Neural cell (in vitro differentiated cells): Measurements from ENCODE around the gene COL16A1. TPM values are rescaled to one million over a fixed set of nuclear protein-coding genes. Genes with fewer than 3 reads are reported as not detected.

Source experiments
- H2AFZ ChIP-seq: fragments of 200-600, 300-800 bp; sonication (generic), shearing (Covaris generic); 2 replicates; pipeline ENCODE4 v1.6.0; 2014; ENCODE audit warnings: low read depth, mild to moderate bottlenecking, antibody characterized with exemption, low read length, moderate library complexity
- H3F3A ChIP-seq: fragments of 200-600 bp; shearing (Covaris generic); 2 replicates; pipeline ENCODE4 v1.6.1; 2016; ENCODE audit warnings: mild to moderate bottlenecking, moderate library complexity, mixed read lengths, antibody characterized with exemption, low read length; ENCODE audit not compliant: insufficient read depth, poor library complexity, severe bottlenecking
- H3K27ac ChIP-seq: fragments of 200-600, 300-800 bp; sonication (generic), shearing (Covaris generic); 2 replicates; pipeline ENCODE4 v1.5.1; 2014; ENCODE audit warnings: mild to moderate bottlenecking, low read length, moderate library complexity
- H3K27me3 ChIP-seq: fragments of 300-800, 200-600 bp; sonication (generic), shearing (Covaris generic); 2 replicates; pipeline ENCODE4 v1.6.0; 2014; ENCODE audit warnings: mild to moderate bottlenecking, low read depth, low read length, moderate library complexity; ENCODE audit not compliant: insufficient read depth
- H3K36me3 ChIP-seq: fragments of 300-800, 200-600 bp; sonication (generic), shearing (Covaris generic); 2 replicates; pipeline ENCODE4 v1.5.1; 2014; ENCODE audit warnings: mild to moderate bottlenecking, antibody characterized with exemption, low read length, moderate library complexity; ENCODE audit not compliant: insufficient read depth
- H3K4me2 ChIP-seq: fragments of 300-800, 200-600 bp; sonication (generic), shearing (Covaris generic); 2 replicates; pipeline ENCODE4 v1.6.0; 2014; ENCODE audit warnings: mild to moderate bottlenecking, low read length
- H3K4me3 ChIP-seq: fragments of 300-800, 200-600 bp; sonication (generic), shearing (Covaris generic); 2 replicates; pipeline ENCODE4 v1.5.1; 2014; ENCODE audit warnings: mild to moderate bottlenecking, low read length, moderate library complexity
- H3K79me2 ChIP-seq: fragments of 200-600 bp; shearing (Covaris generic); replicated peaks from 2 replicates; pipeline ENCODE4 v1.6.0; 2014; ENCODE audit warnings: mild to moderate bottlenecking, low read length, moderate library complexity; ENCODE audit not compliant: insufficient read depth
- H3K9ac ChIP-seq: fragments of 300-800, 200-600 bp; sonication (generic), shearing (Covaris generic); 2 replicates; pipeline ENCODE4 v1.6.1; 2016; ENCODE audit warnings: mild to moderate bottlenecking, low read length, mixed read lengths
- H3K9me2 ChIP-seq: fragments of 200-600 bp; shearing (Covaris generic); 2 replicates; pipeline ENCODE4 v1.6.1; 2016; ENCODE audit warnings: mild to moderate bottlenecking, low read length, mixed read lengths; ENCODE audit not compliant: insufficient read depth
- H3K9me3 ChIP-seq: fragments of 200-600, 300-800 bp; sonication (generic), shearing (Covaris generic); 2 replicates; pipeline ENCODE4 v1.6.1; 2016; ENCODE audit warnings: mild to moderate bottlenecking, mixed run types, low read length, moderate library complexity, mixed read lengths
- H4K20me1 ChIP-seq: fragments of 200-600 bp; shearing (Covaris generic); 2 replicates; pipeline ENCODE4 v1.6.1; 2016; ENCODE audit warnings: mild to moderate bottlenecking, mixed run types; ENCODE audit not compliant: insufficient read depth
- EP300 ChIP-seq: fragments of 450-650 bp; conservative IDR thresholded peaks from 2 replicates; pipeline ENCODE4 v1.6.1; 2014; ENCODE audit warnings: antibody characterized with exemption, mild to moderate bottlenecking, moderate library complexity; ENCODE audit not compliant: poor library complexity, severe bottlenecking
- EZH2 ChIP-seq: fragments of 200-600, 300-800 bp; shearing (Covaris generic), sonication (generic); IDR thresholded peaks from 2 replicates; pipeline ENCODE4 v1.6.1; 2014; ENCODE audit warnings: antibody characterized with exemption, low read length, borderline replicate concordance, mild to moderate bottlenecking; ENCODE audit not compliant: insufficient read depth, poor library complexity, severe bottlenecking
- POLR2AphosphoS5 ChIP-seq: IDR thresholded peaks from 2 replicates; pipeline ENCODE4 v1.6.1; 2012
- RAD21 ChIP-seq: fragments of 450-650 bp; conservative IDR thresholded peaks from 2 replicates; pipeline ENCODE4 v1.6.1; 2014; ENCODE audit warnings: antibody characterized with exemption, mild to moderate bottlenecking, moderate library complexity
- SMC3 ChIP-seq: fragments of 450-650 bp; conservative IDR thresholded peaks from 2 replicates; pipeline ENCODE4 v1.6.1; 2014; ENCODE audit warnings: antibody characterized with exemption, mild to moderate bottlenecking, moderate library complexity; ENCODE audit not compliant: poor library complexity
- TAF1 ChIP-seq: IDR thresholded peaks from 2 replicates; pipeline ENCODE4 v1.6.1; 2012; ENCODE audit warnings: low read depth
- polyA plus RNA-seq: library from polyadenylated mRNA; depleted of rRNA; stranded (reverse); fragments of >200 nt; gene quantifications from 2 replicates; pipeline ENCODE4 v1.2.3, GENCODE V29; 2014
- TF ChIP-seq, protein P1 (sequence below): IDR thresholded peaks from 2 replicates; pipeline ENCODE4 v1.6.1; 2012; ENCODE audit warnings: borderline replicate concordance
- TF ChIP-seq, protein P2 (sequence below): fragments of 450-650 bp; IDR thresholded peaks from 2 replicates; pipeline ENCODE4 v1.5.1; 2014; ENCODE audit warnings: antibody characterized with exemption, mild to moderate bottlenecking, moderate library complexity; ENCODE audit not compliant: poor library complexity, severe bottlenecking

Gene COL16A1
- polyA plus RNA-seq, 1 donor from 2014 or later = 3.4 TPM

DNA sequence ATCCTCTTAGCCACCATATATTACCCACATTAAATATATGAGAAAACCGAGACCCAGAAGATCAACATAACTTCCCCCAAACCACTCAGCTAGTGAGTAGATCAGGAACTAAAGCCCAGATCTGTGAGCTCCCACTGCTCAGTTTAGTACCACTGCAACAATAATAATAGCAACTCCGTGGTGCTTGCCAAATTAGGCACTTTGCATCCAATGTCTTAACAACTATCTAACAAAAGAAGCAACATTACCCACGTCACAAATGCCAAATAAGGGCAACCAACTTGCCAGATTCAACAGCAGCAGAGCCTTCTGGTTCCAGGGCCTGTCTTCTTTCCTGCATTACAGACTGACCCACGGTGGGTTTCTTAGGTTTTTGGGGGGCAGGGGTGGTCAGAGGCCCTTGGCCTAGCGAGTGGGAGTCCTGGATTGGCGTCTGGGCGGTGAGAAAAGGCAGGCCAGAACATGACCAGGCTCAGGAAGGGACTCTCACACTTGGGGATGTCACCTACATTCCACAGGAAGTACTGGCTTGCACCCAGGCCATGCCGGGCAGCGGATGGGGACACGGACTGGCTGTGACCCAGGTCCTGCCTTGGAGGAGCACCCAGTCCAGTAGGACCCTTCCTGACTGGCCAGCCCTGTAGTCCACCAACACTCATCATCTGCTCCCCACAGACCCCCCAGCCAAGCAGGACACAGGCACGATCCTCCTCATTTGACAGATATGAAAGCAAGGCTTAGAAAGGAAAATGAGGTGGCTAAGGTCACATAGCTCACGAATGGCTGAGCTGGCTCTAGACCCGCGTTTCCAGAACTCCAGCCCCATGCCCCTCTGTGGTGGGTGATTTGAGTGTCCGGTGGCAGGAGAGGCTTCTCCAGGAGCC, 81.7 kb downstream of the COL16A1 start:
- TF ChIP-seq, protein P1, sequence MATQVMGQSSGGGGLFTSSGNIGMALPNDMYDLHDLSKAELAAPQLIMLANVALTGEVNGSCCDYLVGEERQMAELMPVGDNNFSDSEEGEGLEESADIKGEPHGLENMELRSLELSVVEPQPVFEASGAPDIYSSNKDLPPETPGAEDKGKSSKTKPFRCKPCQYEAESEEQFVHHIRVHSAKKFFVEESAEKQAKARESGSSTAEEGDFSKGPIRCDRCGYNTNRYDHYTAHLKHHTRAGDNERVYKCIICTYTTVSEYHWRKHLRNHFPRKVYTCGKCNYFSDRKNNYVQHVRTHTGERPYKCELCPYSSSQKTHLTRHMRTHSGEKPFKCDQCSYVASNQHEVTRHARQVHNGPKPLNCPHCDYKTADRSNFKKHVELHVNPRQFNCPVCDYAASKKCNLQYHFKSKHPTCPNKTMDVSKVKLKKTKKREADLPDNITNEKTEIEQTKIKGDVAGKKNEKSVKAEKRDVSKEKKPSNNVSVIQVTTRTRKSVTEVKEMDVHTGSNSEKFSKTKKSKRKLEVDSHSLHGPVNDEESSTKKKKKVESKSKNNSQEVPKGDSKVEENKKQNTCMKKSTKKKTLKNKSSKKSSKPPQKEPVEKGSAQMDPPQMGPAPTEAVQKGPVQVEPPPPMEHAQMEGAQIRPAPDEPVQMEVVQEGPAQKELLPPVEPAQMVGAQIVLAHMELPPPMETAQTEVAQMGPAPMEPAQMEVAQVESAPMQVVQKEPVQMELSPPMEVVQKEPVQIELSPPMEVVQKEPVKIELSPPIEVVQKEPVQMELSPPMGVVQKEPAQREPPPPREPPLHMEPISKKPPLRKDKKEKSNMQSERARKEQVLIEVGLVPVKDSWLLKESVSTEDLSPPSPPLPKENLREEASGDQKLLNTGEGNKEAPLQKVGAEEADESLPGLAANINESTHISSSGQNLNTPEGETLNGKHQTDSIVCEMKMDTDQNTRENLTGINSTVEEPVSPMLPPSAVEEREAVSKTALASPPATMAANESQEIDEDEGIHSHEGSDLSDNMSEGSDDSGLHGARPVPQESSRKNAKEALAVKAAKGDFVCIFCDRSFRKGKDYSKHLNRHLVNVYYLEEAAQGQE = no peak
- TF ChIP-seq, protein P2, sequence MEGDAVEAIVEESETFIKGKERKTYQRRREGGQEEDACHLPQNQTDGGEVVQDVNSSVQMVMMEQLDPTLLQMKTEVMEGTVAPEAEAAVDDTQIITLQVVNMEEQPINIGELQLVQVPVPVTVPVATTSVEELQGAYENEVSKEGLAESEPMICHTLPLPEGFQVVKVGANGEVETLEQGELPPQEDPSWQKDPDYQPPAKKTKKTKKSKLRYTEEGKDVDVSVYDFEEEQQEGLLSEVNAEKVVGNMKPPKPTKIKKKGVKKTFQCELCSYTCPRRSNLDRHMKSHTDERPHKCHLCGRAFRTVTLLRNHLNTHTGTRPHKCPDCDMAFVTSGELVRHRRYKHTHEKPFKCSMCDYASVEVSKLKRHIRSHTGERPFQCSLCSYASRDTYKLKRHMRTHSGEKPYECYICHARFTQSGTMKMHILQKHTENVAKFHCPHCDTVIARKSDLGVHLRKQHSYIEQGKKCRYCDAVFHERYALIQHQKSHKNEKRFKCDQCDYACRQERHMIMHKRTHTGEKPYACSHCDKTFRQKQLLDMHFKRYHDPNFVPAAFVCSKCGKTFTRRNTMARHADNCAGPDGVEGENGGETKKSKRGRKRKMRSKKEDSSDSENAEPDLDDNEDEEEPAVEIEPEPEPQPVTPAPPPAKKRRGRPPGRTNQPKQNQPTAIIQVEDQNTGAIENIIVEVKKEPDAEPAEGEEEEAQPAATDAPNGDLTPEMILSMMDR = no peak
- TF ChIP-seq EP300 = no peak
- no peak for TF ChIP-seq EZH2
- no peak for TF ChIP-seq TAF1
- no peak for TF ChIP-seq SMC3
- TF ChIP-seq POLR2AphosphoS5 = no peak

DNA sequence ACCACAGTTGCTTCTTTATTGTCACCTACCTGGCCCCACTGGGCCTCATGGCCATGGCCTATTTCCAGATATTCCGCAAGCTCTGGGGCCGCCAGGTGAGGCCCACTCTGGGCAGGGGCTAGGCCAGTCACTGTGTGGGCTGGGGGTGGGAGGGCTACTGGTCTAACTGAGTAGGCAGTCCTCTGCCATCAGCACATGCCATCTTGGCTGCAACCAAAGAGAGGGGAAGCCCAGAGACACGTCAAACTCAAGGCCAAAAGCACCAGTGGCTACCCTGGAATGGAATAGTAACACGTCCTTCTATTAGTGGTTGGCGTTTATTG, 82.4 kb downstream of the COL16A1 start:
- Histone ChIP-seq H3K4me3 (no peak overlapping the region), H3K9me2 (no peaks in the 10 kb centered on the region), H3K9ac (no peak overlapping the region), H3K9me3 (no peaks in the 10 kb centered on the region), H3K27me3 (peaks cover 18% of the 10 kb centered on the region), H3F3A (no peaks in the 10 kb centered on the region), H2AFZ (no peak overlapping the region), H3K27ac (no peak overlapping the region), H3K79me2 (no peaks in the 10 kb centered on the region), H3K36me3 (no peaks in the 10 kb centered on the region), H4K20me1 (no peaks in the 10 kb centered on the region), H3K4me2 (no peak overlapping the region)
- TF ChIP-seq RAD21 = no peak
- no peak for TF ChIP-seq EZH2
- no peak for TF ChIP-seq SMC3
- TF ChIP-seq, protein P2 = no peak

More for the DNA sequence above, 81.7 kb downstream of the COL16A1 start:
- no peak overlapping the region for H3K4me3 ChIP-seq
- no peak overlapping the region for H3K9ac ChIP-seq
- no peaks in the 10 kb centered on the region for H3K9me2 ChIP-seq
- H2AFZ ChIP-seq = no peak overlapping the region
- H3K36me3 ChIP-seq = no peaks in the 10 kb centered on the region
- no peaks in the 10 kb centered on the region for H3F3A ChIP-seq
- H3K27ac ChIP-seq = no peak overlapping the region
- H3K4me2 ChIP-seq = no peak overlapping the region
- no peaks in the 10 kb centered on the region for H3K9me3 ChIP-seq
- H3K27me3 ChIP-seq = peaks cover 12% of the 10 kb centered on the region
- H3K79me2 ChIP-seq = no peaks in the 10 kb centered on the region
- no peaks in the 10 kb centered on the region for H4K20me1 ChIP-seq
